ENCODE data around the gene PSMD11.
"Not testable (repeated sequence)": the region's sequence is repeated elsewhere in the genome, so short reads cannot be mapped to it uniquely, and the experiment has no call there.

The PSMD11 gene

DNA sequence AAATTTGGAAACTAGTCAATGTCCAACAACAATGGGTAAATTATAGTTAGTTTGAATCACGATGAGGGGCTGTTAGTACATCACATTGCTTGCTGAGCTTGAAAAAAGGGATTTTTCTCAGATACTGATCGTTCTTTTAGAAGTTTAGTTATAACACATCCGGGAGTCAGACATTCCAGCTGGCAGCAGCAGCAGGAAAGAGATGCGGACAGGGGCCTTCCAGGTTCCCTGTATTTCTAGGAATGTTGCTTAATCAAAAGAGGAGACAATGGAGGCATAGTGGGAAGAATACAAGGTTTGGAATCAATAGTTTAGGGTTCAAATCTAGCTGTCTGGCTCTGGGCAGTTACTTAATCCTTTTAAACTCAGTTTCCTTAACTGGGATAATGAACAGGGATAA lies 70.3 kb downstream of the PSMD11 start:
- DNase-seq (ENCODE audit: low read depth): no peak

DNA sequence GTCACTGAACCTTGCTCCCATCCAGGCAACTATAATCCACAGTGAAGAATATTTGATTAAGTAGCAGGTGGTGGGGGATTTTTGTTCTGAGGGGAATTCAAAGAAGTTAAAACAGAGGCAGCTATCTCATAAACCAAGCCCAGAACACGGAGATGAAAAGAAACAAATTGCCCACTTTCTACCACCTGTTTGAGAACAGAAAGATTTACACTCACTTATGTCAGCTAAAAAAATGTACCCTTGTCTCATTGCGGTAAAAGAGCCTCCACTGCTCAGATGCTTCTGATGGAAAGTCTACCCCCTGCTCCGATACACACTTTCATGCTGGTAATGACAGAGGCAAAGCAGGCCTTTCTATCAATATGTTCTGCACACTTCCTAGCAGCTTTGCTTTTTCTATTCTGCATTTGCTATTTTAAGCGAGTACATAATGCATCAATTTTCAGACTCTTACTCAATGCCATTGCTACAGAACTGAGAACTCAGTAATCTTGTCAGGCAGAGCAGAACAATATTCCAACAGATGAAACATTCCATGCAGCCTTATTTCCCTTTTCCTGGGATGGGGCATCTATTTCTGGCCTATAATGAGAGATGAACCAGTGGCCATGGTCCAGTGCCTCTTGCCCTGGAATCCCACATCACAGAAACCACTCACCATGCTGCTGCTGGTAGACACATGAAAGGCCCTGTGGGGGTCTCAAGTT lies 71.5 kb downstream of the PSMD11 start:
- no peak for DNase-seq (ENCODE audit: low read depth)

DNA sequence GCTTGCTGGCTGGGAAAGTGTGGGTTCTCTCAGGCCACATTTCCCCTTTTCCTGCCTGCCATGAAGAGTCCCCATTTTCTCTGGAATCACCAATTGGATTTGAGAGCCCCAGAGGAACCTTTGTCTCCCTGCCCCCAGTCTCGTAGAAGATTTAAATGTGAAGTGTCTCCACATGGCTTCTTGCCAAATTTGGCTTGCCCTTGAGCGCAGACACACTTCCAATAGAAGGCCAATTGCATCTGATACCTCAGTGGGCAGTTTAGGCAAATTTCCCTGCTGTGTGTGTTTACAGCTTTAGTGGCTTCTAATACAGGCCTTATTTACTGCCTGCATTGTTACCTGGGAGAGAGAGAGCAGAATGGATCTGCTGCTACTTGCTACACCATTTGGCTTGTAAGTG lies 72.1 kb downstream of the PSMD11 start:
- DNase-seq (ENCODE audit: low read depth): no peak

- no peak for DNase-seq (ENCODE audit: low read depth)
These were observed 72.8 kb downstream of the PSMD11 start for GRCh38 chr17:32516940-32517701.

DNA sequence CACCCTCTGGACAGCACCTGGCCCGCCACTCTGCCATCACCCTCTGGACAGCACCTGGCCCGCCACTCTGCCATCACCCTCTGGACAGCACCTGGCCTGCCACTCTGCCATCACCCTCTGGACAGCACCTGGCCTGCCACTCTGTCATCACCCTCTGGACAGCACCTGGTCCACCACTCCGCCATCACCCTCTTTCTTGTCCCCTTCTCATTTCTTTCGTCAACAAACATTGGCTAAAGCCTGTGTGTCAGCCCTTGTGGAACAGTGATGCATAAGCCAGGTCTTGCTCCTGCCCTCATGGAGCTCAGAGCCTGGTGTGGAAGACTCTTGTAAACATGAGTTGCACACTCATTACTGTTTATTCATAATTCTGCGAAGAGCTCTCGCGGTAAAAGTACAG lies 73.7 kb downstream of the PSMD11 start:
- no peak for DNase-seq (ENCODE audit: low read depth)

DNA sequence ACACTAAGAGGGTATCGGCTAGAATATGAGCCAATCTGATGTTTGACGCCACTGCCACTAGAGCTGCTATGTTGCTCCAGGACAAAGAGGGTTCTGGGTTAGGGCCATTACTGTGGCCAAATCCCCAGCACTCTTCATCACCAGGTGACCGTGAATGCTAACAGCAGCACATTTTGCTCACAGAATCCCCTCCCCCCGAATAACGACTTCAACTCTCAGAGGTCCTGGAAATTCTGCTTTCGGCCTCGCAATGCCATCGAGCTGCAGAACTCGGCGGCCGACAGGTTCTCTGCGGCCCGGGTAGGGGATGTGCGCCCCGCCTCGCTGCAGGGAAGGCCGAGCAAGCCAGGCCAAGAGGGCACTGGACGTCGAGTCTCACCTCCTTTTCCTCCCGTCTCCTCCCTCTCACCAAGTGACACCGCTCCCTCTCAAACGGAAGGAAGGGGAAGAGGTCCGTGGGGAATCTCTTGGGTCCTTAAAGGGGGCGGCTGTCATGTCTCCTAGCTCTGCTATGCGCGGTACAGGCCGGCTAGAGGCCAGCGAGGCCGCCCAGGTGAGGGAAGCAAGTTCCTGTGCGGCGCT lies 74.4 kb downstream of the PSMD11 start:
- no peak for DNase-seq (ENCODE audit: low read depth)

DNA sequence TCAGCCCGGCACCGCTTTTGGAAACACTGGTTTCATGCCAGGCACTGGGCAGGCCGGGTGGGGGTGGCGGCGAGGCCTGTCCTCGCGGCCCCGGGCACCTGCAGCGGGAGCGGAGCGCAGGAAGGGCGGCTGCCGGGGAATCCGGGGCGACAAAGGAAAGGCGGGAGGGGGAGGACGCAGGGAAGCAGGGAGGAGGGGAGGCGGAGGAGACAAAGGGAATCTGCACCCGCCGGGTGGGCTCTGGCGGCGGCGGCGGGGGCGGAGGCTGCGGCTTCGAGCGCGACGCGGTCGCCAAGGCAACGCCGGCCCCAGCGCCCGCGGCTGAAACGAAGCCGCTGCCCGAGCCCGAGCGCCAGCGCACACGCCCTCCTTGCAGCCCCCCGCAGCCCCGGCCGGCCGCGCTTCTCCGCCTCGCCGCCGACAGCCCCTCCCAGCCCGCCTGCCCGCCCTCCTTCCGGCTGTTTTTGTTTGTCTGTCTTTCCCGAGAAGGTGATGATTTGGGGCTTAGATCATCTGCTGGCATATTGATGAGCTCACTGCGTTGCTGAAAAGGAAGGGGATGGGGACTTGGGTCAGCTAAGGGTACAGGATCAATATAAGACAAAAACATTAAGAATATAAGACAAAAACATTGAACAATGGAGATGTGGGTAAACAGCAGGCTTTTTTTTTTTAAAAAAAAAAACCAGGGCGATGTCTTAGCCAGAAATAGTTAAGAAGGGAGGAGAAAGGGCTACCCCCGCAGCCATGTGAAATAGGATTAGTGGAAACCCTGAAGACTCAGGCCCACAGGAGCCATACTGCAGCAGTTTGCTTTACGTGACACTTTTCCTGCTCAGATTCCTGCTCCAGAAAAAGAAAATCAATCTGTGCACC lies 75.2 kb downstream of the PSMD11 start:
- no peak for DNase-seq (ENCODE audit: low read depth)

DNA sequence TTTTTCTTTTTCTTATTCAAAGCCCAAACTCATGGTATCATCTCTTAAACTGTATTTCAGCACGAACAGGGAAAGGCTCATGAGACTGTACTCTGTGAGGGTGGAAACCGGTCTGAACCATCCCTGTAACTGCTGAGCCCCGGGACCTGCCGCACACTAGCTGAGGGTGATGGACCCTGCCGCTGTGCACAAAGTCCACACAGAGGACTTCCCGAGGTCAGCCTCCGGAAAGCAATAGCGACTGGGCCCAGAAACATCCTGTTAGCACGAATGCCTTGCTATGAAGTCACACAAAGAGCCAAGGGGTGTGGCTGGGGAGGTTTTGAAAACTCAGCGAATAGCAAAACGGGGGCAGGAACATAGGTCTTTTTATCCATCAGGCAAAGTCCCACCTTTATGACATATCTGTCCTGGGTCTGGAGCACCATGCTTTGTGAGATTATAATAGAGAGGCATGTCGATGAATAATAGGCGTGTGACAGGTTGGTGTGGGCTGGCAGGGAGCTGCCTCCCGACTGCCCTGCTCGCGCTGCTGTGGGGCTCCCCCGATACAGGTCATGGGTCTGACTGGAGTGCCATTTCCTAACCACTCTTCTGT lies 75.9 kb downstream of the PSMD11 start:
- no peak for DNase-seq (ENCODE audit: low read depth)

DNA sequence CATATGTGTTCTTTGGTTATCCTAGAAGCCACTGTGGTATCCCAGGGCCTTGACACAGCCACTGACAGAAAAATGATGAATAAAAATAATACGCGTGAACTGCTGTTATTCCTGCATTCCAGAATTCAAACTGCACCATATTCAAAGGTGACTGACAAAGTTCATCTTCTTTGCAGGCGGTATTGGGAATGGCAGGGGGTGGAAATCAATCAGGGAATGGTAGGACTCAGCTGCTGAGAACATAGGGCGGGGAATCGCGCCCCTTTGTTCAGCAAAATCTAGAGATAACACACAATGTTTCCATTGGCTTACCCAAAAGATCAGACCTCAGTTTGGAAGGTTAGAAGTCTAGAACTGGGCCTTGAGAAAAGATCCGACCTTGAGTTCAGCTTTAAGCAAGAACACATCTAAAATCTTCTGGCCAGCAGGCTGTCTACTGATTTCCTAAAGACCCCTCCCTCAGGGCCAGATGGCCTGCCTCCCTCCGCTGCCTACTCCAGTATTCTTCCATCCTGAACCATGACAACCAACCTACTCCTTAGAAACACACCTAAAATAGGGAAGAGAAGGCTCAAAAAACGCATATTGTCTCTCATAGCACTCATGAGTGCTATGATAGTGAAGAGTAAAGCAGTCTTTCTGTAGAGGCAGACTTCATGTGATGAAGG lies 76.6 kb downstream of the PSMD11 start:
- DNase-seq (ENCODE audit: low read depth): no peak

- no peak for DNase-seq (ENCODE audit: low read depth)
These were observed 78.8 kb downstream of the PSMD11 start for GRCh38 chr17:32523017-32523680.

DNA sequence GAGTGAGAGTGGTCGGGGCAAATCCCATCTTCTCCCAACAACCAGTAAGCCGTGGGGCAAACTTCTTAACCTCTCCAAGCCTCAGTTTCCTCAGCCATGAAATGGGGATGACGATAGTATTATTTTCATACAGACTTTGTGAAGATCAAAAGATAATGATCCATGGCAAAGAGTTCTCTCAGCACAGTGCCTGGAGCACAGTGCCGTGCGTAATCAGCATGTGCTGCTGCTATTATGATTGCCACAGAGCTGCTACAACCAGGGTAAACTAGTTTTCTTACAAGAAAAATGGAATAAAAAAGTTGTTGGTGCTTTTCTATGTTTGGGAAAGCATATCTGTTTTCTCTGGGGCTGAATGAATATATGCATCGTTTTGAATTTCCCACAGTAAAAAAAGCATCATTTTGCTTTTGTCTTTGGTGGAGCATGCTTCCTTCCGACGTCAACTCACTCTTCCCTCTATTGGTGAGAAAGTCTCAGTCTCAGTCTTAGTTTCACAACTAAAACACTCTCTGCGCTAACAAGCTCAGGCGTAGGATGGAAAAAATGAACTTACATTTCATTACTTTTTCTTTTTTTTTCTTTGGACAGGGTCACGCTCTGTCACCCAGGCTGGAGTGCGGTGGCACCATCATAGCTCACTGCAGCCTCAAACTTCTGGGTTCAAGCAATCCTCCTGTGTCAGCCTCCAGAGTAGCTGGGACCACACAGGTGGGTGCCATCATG lies 79.7 kb downstream of the PSMD11 start:
- no peak for DNase-seq (ENCODE audit: low read depth)

GRCh38 chr17:32524553-32524880 lies 80.2 kb downstream of the PSMD11 start:
- DNase-seq (ENCODE audit: low read depth): not testable (repeated sequence)

GRCh38 chr17:32525122-32525521 lies 80.8 kb downstream of the PSMD11 start:
- DNase-seq (ENCODE audit: low read depth): no peak

DNA sequence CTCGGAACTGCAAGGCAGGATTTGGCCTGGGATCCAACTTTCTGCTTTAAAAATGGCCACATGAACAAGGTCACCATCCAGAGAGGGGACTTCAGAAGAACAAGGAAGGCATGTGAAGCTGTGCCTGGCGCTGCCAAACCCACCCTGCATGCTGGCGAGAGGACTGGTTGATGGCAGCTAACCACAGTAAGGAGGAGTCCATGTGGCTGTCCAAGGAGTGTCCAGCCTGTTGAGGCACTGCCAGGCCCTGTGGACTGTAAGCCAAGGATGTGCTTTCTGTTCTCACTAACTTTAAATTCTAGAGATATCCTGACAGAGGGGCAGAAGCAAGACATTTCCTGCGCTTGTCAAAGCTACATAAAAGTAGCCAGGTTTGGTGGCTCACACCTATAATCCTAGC lies 82.8 kb downstream of the PSMD11 start:
- DNase-seq (ENCODE audit: low read depth): no peak

DNA sequence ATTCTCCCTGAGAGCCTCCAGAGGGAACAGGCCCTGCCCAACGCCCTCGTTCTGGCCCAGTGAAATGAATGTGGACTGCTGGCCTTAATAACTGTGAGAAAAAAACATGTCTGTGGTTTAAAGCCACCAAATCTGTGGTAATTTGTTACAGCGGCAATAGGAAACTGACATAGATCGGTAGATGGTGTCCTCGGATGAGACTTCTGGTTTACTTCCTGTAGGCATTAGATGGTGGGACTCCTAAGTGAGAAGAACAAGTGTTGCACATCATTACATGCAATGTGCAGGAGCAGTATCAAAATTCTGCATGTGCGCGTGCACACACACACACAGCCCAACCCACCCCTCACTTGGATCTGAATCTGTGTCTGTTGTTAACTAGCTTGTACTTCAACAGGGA lies 84.5 kb downstream of the PSMD11 start:
- no peak for DNase-seq (ENCODE audit: low read depth)

DNA sequence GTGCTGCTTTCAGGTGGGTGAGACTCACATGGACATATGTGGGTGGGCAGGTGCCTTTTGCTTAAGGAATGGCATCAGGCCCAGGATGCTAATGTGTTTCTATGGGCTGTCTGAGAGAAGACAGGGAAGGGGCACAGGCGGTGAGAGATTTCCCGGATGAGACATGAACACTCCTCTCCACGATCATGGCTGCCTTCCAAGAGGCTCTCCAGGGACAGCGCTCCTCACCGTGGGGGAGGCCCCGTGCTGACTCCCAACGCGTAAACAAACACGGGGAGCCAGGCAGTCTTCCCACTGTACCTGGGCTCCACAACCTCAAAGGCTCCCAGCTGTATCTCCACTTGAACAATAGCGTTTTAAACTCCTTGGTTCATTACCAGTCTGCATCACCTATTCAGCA lies 85.3 kb downstream of the PSMD11 start:
- no peak for DNase-seq (ENCODE audit: low read depth)
